IPS-11a (cell line): Measurements from ENCODE around the gene SCNN1A.
A peak's percentile ranks its signal among the peaks of the same experiment; 100 is the strongest.

ENCODE experiments used
- H3K4me3 ChIP-seq: one replicate; pipeline ENCODE4 v1.5.1; 2013; ENCODE audit warnings: low read depth, low read length, control low read depth

SCNN1A gene

DNA sequence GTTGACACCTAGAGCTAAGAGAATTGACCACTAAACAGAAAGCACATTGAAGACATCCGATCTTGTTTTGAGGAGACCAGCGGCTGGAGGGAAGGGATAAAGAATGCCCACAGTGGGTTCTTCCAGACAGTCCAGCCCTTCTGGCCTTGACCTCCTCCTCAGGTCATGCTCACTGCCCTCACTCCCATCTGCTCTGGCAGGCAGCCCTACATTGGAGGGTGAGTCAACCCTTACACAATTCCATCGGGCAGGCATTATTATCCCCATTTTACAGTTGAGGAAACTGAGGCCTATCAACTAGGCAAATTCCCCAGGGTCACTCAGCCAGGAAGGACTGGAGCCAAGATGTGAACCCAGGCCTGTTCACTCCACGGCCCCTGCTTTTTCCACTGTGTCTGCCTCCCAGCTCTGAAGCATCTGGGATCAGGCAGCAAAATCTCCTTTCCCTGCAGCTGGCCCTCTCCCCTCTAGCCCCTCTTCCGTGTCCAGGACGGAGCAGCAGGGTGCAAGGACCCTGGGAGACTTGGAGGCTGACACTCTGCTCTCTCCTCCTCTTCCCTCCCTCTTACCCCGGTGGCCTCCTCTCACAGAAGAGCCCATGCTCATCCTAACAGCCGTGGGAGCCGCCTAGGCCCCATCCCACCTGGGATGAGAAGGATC, 5.3 kb downstream of the SCNN1A start:
- H3K4me3 ChIP-seq: no peak overlapping the region

DNA sequence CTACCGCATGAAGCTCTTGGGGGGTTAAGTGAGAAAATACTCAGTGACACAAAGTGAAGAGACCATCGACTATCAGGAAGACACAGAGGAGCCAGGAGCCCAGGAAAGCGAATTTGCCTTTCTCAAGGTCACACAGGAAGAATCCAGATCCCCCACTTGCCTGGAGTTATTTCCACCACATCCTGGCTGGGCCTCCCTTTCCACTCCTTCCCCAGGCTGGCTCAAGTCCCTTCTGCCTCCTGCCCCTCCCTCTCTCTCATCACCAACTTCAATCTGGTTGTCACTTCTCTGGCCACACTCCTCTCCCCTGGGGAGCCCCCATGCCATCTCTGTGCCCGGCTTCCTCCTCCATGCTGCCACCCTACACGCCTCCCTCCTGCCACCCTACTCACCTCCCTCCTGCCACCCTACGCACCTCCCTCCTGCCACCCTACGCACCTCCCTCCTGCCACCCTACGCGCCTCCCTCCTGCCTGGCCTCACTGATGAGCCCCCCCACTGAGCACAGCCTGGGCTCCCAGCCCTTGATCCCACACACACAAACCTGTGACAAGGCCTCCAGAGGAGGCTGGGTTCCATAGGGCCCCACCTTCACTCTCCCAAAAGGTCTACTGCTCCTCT, 6.3 kb downstream of the SCNN1A start:
- H3K4me3 ChIP-seq: no peak overlapping the region

DNA sequence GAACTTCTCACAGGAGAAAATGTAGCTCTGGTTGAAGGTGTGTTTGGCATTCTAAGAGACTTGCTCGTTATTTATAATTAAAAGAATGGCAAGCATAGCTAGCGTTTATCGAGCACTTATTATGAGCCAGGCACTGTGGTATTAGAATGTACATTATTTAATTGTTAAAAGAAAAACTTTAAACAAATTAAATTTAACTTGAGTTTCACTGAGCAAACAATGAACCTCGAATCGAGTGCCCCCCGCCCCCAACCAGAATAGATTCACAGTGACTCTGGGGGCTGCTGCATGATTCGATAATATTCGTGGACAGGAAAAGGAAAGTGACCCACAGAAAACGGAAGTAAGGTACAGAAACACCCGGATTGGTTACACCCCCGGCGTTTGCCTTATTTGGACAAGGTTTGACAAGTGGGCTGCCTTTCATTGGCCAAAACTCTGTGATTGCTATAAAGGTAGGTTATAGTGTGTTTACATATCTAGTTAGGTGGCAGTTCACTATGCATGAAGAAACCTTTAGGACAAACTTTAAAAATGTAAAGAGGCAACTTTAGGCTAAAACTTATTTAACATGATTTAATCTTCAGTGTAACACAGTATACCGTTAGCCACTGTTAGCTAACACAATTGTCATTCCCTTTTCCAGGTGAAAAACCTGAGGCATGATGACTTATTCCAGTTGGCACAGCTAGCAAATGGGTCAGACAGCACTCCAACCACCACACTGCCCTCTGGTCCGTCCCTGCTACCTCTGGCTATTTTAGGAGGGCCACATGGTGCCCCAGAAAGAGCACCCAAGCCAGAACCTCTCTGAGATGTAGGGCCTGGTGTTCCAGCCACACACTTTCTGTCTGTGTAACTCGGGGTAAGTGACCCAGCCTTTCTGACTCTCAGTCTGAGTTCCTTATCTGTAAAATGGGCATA, 7.1 kb downstream of the SCNN1A start:
- H3K4me3 ChIP-seq: no peak overlapping the region

DNA sequence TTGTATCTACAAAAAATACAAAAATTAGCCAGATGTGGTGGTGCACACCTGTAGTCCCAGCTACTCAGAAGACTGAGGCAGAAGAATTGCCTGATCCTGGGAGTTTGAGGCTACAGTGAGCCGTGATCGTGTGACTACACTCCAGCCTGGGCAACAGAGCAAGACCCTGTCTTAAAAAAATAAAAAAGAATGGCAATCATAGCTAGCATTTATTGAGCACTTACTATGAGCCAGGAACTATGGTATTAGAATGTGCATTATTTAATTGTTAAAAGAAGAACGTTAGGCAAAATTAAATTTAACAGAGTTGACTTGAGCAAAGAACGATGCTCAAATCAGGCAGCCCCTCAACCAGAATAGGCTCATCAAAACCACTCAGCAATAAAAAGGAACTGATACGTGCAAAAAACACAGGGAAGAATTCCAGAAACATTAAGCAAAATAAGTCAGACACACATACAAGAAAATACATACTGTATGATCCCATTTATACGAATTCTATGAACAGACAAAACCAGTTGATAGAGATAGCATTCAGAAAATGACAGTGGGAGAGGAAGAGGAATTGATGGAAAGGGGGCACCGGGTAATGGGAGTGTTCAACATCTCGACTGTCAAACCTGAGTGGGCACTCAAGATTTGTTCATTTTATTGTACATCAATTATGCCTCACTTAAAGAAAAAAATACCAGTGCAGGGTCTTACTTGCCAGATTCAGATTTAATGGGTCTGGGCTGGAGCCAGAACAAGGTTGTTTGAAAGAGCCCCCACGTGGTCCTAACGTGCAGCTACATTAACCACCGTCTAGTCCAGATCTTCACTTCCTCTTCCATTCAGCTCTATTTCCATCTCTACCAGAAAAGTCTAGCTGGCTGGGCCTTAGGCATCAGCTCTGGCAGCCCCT, 8.0 kb downstream of the SCNN1A start:
- no peak overlapping the region for H3K4me3 ChIP-seq

DNA sequence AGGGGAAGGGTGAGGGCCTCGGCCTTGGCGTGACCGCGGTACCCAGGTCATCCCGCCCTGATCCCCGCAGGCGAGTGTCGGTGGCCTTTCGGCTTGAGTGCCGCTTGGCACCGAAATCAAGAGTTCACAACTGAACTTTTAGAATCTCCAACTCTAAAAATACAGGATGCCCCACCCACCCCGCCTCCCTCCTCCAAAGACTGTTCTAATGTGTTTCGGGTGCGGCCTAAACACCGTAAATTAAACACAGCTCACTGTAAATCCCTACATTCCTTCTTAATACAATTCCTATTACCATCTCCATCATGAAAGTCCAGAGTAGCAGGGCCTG, 11.4 kb downstream of the SCNN1A start:
- no peak overlapping the region for H3K4me3 ChIP-seq

DNA sequence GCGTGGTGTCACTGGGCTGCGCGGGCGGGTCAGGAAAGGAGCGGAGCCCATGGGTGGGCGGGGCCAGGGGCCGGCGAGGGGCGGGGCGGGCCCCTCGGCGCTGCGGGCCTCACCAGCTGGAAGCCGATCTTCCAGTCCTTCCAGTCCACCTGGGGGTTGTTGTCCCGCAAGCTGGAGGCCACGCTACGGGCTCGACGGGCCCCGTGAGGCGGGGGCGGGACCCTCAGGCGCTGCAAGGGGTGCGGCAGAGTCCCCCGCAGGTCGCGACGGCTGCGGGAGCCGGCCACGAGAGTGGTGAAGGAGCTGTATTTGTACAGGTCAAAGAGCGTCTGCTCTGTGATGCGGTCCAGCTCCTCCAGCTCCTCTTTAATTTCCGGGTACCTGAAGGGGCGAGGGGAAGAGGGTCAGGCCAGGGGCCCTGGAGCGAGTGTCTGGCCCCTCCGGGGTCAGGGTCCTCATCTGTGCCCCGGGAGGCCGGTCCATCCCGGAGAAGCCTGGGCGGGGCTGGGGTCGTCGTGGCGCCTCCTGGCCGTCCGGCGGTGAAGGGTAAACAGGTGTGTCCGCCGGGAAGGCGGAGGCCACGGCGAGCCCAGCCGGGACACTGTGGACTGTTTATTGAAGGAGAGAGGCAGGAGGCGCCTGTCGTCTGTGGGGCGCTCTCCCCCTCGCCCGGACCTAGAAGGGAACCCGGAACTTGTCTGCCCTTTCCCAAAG, 11.9 kb downstream of the SCNN1A start:
- H3K4me3 ChIP-seq: peak overlapping the region; percentile 14

DNA sequence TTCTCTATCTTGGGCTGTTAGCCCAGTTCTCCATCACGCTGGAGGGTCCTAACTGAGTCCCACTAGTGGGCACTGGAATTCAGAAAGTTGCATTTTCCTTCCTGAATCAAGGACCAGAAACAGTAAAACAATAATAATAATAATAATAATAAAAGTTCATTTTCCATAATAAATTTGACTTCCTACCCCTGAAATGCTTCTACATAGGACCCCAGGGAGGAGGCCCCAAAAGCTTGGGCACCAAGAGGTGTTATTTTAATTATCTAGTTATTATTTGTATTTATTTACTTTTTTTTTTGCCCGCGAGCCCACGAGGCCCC, 12.4 kb downstream of the SCNN1A start:
- H3K4me3 ChIP-seq: no peak overlapping the region

DNA sequence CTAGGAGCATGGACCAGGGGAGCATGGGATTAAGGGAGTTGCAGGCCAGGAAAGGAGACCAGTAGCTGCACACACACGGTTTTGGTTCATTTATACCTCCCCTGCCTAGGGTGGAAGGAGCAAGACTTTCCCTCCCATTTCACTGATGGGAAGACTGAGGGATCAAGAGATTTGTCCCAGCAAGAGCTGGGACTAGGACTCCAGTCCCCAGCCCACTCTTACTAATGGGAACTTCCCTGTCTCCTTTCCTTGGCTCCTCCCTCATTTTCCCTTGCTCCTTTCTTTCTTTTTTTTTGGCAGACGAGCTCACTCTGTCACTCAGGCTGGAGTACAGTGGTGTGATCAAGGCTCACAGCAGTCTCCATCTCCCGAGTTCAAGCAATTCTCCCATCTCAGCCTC, 13.0 kb downstream of the SCNN1A start:
- H3K4me3 ChIP-seq: no peak overlapping the region

DNA sequence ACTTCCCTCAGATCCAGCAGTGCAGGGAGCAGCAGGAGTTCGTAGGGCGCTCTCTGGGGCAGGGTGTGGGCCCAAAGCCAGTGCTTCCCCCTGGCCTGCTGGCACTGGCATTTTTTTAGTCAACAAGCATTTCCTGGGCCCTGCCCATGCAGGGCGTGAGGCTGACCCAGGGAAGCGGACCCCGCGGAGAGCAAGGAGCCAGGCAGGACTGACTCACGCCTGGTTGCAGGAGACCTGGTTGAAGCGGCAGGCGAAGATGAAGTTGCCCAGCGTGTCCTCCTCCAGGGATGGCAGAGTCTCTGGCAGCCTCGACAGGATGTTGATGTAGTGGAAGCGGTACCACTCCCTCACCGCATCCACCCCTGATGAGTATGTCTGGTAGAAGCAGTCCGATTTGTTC, 13.5 kb downstream of the SCNN1A start:
- no peak overlapping the region for H3K4me3 ChIP-seq

DNA sequence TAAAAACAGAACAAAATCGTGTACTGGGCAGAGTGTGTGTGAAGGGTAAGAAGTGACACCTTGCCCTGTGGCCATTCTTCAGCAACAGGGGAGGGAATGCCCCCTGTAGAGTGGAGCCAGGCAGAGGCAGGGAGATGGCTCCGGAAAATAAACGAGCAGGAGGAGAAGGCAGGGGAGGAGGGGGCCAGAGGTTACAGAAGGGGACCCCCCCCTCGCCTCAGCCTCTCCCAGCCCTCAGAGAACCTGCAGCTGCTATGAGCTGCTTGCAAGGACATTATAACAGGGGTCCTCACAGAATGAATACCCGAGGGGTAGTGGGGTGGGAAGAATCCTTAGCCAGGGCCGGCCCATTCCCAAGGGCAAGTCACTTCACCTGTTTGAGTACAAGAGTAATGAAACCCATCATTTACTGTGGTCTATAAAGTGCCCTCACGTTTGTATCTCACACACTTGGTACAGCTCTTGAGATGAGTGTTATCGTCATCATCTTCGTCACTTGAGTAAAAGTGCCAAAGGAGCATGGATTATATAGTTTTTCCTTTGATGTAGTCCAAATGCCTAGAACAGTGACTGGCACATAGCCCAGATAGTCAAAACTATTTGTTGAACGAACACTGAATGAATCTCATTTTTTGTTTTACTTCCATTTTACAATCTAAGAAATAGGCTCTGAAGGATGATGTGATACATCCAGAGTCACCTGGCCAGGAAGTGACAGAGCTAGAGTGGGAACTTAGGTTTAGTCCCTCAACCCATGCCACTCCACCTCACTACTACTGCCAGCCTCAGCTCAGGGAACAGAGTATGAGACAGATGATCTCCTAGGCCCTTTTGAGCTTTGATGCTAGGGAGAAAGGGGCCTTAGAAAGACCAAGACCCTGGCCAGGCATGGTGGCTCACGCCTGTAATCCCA, 14.5 kb downstream of the SCNN1A start:
- no peak overlapping the region for H3K4me3 ChIP-seq

DNA sequence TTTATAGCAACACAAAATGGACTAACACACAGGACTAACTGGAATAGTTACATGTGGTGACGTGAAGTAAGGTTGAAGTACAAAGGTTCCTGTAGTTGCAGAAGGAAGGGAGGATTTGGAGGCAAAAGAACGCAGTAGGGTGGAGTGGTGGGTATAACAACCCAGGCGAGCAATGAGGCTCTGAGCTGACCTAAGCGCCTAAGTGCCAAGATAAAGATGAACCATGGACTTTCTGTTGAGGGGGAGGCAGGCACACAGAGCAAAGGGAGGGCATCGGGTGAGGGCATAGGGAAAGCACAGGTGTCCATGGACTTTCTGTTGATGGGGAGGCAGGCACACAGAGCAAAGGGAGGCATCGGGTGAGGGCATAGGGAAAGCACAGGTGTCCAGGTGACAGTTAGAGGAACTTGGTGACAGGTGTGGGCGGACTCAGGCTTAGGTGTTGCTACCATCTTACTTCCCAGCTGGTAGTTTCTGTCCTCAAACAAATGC, 15.2 kb downstream of the SCNN1A start:
- H3K4me3 ChIP-seq: no peak overlapping the region

DNA sequence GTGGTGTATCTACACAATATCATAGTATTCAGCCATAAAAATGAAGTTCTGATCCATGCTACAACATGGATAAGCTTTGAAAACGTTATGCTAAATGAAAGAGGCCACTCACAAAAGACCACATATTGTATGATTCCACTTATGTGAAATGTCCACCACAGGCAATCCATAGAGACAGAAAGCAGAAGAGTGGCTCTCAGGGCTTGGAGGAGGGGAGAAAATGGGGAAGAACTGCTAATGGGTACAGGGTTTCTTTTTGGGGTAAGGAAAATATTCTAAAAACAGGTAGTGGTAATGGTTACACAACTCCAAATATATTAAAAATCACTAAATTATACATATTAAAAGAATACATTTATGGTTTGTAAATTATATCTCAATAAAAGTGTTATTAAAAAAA, 16.5 kb downstream of the SCNN1A start:
- no peak overlapping the region for H3K4me3 ChIP-seq

DNA sequence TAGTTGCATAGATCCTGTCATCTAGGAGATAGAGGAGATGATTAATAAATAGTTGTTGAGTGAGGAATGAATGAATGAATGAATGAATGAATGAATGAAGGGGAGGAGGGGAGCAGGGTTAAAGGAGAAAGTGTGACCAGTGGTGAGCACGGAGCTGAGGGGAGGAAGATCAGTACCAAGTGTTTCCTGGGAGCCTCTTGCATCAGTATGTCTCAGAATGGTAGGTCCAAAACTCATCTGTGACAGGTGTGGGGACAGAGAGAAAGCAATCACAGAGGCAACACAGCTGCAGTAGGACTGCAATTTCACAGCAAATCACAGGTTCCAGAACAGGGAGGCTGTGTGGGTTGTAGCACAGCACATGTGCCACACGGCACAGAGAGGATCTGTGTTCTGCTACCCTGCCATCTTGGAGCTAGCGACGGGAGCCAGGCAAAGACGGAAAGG, 19.0 kb downstream of the SCNN1A start:
- H3K4me3 ChIP-seq: no peak overlapping the region

DNA sequence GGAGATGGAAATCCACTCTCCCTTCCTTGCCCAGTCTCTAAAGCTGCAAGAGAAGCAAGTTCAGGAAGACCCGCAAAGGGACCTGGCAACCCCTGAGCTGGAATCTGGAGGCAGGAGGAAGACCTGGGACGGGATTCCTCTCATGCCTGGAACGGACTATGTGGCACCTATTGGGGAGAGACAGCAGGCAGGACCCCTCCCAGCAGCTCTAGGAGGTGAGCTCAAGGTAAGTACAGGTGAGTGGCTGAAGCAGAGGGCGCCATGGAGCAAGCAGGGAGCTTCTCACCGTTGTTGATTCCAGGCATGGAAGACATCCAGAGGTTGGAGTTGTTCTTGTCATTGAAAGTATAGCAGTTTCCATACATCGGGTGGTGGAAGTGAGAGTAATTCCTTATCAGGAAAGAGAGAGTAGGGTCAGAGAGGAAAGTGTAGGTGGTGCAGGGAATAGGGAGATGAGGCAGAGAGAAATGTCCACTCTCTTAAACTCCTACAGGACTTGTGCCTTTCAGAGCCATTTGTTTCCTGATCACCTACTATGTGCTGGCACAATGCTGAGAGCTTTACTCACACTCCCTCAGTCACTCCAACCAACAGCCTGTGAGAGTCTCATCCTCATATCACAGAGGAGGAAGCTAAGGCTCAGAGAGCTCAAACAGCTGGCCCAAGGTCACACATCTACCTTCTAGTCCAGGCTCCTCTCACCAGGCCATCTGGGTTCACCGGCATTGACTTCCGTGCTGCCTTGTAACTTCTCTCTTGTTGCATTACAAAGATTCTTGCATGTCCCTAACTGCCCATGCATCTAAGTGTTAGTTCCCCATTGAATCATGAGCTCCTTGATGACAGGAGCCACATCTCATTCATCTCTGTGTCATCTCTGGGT, 19.6 kb downstream of the SCNN1A start:
- H3K4me3 ChIP-seq: no peak overlapping the region

DNA sequence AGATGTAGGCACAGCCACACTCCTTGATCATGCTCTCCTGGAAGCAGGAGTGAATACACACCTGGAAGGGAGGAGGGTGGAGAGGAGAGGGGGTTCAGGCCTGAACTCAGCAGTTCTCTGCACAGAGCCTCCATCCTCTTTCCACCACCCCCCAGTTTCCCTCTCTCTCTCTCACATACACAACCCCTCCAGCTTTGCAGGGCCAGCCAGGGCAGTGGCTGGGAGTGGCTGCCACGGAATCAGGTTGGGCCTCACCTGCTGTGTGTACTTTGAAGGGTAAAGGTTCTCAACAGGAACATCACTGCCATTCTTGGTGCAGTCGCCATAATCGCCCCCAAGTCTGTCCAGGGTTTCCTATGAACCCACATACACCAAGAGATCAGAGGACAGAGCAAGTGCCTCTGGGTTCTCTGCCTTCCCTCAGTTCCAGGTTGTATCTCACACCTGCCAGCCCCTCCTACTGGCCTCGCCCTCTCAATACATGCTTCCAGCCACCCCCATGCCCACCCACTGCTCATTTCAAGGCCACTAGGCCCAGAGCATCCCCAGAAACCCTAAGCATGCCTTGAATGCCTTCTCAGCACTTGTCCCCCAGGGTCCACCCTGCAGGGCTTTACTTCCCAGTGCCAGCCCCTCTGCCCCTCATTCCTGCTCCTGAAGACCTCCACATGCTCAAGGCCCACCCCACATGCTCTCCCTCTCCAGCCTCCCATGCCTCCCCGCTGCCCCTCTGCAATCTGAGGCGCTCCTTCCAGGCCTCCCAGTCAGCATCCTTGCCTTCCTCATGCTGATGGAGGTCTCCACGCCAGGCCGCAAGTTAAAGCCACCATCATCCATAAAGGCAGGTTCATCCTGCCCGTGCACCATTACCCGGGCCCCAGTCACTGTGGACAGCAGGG, 20.6 kb downstream of the SCNN1A start:
- no peak overlapping the region for H3K4me3 ChIP-seq

DNA sequence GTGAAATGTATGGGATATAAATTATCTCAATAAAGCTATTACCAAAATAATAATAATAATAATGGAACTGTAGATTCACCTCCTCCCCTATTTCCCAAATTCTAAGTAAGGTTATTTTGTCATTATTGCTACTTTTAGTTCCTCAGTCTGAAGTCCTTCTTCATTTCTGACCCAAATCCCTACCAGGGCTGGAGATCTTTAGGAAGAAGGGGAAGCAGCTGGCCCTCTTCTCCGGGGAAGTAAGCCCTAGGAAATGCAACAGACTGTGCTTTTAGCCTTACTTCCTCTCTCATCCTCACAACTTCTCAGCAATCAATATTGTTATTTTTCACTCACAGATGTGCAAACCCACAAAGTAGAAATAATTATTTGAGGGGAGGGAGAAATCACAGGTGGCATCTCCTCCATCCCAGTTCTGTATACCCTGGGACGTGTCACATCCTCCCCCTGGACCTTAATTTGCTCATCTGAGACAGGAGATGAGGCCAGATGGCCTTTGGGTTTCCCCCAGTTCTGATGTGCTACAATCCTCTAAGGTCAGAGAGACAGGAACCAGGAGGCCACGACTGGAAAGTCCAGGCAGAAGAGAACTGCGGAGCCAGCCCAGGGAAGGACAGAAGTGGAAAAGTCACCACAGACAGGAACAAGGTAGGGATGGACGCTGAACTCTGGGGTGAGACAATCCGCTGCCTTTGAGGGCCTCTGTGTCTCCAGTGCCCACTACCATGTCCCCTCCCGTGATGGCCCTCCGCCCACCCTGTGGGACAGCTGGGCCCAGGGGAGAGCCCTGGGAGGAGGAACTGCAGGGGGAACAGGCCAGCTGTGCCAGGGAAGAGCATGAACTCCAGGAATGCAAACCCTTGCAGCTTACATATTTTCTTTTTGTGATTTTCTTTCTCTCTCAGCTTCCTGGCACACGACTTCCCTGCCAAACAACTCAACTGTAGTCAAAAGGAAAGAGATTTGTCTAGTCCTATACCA, 22.9 kb downstream of the SCNN1A start:
- no peak overlapping the region for H3K4me3 ChIP-seq
